Right forelimb (tissue), 1 donor: ENCODE results near the gene AFDN.
A peak's percentile ranks its signal among the peaks of the same experiment; 100 is the strongest.

ENCODE experiments used
- DNase-seq: peaks from one replicate; pipeline ENCODE4 v3.0.0-alpha.2; 2018

AFDN gene

DNA sequence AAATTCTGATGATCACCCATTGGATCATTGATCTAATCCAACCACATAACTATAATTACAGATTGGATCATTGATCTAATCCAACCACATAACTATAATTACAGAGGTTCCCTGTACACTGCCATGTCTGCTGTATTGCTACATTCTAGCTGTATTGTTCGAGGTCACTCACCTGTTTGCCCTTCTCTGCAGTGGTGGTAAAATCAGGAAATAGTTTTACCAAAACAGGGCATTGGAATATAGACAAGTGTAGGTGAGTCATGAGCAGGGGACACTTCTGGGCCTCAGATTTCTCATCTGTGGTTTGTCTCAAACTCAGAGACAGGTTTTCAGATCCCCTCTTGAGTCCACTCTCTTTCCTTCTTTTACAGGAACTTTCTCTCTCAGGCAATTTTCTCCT lies 9.0 kb upstream of the AFDN start:
- DNase-seq, result no peak

DNA sequence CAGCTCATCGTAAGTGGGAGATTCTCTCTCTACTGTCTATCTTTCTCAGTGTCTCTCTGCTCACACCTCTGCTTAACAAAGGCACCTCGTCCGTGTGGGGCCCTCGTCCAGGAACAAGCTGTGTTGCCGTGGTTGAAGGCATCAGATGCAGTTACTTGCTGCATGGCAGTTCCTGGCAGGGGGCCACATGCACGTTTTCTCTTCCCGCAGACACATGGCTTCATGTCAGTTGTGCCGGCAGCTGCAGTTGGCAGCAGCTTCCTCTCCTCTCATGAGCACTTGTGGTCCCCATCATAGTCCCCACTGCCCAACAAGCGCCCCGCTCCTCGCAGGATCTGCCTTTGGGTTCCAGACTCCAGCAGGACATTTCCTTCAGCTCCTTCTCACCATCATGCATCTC lies 7.1 kb upstream of the AFDN start:
- DNase-seq, result no peak

GRCh38 chr6:167820681-167821080 lies 6.0 kb upstream of the AFDN start:
- DNase-seq, result no peak

- no peak for DNase-seq
Observed at GRCh38 chr6:167824591-167825331, 1.9 kb upstream of the AFDN start.

- DNase-seq, result peak; percentile 63
Observed at GRCh38 chr6:167825332-167826229, 1.1 kb upstream of the AFDN start.

DNA sequence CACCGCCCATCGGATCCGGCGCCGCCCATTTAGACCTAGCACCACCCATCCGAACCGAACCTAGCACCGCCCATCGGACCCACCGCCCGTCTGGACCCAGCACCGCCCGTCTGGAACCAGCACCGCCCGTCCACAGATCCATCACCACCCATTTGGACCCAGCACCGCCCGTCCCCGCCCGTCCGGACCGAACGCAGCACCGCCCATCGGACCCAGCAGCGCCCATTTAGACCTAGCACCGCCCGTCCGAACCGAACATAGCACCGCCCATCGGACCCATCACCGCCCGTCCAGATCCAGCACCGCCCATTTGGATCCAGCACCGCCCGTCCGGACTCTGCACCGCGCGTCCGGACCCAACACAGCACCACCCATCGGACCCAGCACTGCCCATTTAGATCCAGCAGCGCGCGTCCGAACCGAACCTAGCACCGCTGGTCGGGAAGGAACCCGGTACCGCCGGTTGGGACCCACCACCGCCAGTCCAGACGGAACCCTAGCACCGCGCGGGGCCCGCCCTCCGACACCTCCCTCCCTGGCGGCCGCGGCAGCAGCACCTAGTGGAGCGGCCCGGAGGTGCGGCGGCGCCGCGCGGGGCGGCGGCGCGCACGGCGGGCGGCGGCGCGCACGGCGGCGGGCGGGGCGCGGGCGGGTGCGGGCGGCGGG lies 348 bp upstream of the AFDN start:
- DNase-seq, result peak; percentile 77

GRCh38 chr6:167827583-167828324 lies 1.0 kb downstream of the AFDN start:
- DNase-seq, result peak; percentile 72

DNA sequence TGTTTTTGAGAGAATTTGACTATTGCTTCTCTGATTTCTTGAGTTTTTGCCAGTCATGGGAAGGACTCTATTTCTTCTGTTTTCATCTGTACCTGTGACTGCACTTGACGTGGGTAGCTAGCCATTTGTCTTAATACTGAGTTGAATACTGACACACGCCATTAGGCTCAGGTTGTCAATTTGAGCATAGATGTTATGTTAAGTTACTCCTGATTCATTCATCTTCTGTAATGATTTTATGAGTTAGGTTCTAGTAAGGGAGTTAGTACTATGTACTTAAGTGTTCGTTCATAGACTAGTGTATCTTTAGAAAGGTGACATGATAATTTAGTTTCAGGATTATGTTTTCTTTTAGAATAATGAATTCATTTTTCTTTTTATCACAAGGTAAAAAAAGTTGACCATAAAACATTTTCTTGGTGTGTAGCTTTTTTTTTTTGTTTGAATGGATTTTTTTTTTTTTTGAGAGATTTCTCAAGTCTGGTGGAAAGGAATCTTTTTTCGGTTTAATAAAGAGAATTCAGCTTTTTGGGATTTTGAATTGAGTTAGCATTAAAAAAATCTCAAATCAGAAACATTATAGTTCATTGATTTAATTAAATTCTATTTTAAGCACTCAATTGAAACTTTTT lies 1.7 kb downstream of the AFDN start:
- no peak for DNase-seq

GRCh38 chr6:167829513-167829912 lies 2.8 kb downstream of the AFDN start:
- no peak for DNase-seq

DNA sequence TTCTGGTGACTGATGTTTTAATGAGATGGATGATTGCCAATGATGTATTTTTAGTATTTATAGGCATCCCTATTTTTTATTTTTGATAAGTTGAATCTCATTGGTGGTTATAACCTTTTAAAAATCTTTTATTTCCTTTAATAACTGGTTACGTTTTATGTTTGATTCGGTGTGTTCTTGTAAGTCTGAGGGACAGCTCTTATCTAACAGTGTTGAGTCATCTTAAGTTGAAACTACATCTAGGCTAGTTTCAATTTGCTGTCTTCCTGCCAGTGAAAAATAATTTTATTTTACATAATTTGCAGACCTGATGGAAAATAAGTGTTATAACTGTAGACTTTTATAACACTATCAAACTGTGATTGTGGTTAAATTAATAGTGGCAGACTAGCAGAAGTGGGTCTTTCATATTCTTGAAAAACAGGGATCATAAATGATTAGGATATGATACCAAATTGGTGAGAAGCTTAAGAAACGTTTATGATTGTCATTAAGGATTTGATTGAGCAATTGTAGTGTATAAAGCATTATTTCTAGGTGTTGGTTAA lies 4.6 kb downstream of the AFDN start:
- DNase-seq, result no peak

DNA sequence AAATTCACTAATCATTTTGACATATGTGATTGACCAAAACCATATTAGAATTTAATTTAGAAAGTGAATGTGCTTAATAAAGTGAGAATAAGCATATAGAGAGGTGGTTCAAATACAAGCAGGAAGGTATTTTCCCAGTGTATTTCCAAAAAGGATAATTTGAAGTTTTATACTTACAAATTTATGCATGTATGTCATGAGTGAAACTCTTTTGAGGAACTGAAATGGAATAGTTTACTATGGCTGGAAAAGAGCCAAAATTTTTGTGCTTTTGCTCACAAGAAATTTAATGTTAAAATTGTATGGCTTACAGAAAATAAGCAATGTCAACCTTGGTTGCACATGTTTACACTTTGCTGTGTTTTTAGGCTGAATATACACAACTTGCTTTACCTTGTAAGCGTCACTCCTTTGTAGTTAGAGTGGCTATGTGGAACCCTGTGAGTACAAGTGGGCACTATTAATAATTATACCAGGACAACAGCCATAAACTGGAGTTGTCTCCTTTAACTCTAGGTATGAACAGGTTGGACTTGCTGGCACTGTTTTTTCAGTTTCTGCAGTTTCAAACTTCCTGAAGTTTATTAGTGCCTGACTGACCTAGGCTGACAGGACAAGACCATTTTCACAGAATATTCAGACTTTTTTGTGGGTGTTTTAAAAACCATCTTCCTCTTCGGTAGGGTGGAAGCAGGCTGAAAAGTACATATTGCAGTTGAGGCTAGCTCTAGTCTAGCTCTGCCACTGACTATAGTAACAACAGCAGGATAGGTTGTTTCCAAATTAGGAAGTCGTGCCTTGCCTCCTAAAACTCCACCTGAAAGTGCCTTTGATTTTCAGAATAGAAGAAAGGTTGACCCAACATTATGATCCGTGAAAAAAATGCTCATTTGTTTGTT lies 6.0 kb downstream of the AFDN start:
- no peak for DNase-seq

GRCh38 chr6:167833396-167833763 lies 6.7 kb downstream of the AFDN start:
- no peak for DNase-seq

- no peak for DNase-seq
Observed at GRCh38 chr6:167835260-167835659, 8.5 kb downstream of the AFDN start.

- DNase-seq, result no peak
Observed at GRCh38 chr6:167836721-167837120, 10.0 kb downstream of the AFDN start.

- DNase-seq, result no peak
Observed at GRCh38 chr6:167838207-167838748, 11.6 kb downstream of the AFDN start.

DNA sequence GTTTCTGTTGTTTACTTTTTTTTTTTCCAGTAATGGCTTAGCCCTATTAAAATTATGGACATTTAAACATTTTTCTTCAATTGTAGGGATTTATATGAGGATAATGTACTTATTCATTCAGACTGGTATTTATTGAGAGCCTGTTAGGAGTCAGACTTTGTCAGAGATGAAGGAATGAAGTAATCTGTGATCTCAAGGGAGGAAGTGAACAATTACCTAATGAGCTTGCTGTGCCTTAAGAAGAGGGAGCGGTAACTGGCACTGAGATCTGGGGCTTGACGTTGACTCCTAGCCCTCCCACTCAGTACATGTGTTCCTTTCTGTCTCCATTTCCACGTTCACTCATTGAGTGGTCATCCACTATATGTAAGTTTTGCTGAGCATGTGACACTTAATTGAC lies 12.6 kb downstream of the AFDN start:
- DNase-seq, result no peak

DNA sequence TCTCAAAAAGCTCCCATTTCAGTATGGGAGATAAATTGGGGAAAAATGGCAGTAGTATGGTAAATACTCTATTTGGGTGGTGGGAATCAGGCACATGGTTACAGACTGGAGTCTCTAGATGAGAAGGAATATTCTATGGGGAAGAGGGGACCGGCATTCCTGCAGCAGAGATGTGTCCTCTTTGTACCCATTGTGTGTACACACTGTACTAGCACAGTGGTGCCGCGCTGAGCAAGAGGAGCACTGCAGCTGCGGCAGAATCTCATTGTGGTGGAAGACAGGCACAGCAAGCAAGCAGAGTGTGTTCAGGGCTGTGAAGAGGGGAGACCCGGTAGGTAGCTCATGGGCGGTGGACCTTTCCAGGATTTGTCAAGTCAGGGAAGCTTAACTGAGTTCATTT lies 13.0 kb downstream of the AFDN start:
- no peak for DNase-seq

DNA sequence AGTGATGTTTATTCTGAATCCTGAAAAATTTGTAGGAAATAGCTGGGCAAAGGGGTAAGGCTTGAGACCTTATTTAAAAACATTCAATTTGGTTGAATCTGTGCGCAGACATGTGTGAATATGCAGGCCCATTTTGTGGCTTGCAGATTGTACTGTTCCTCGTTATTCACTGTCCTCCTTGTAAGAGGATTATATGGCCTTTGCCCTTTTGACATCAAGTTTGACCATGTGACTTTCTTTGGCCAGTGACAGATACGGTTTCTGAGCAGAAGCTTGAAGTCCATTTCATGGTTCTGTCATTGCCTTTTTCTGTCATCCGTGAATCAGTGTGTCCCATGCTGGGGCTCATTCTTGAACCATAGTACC lies 13.4 kb downstream of the AFDN start:
- no peak for DNase-seq

- no peak for DNase-seq
Observed at GRCh38 chr6:167840526-167841179, 13.9 kb downstream of the AFDN start.

DNA sequence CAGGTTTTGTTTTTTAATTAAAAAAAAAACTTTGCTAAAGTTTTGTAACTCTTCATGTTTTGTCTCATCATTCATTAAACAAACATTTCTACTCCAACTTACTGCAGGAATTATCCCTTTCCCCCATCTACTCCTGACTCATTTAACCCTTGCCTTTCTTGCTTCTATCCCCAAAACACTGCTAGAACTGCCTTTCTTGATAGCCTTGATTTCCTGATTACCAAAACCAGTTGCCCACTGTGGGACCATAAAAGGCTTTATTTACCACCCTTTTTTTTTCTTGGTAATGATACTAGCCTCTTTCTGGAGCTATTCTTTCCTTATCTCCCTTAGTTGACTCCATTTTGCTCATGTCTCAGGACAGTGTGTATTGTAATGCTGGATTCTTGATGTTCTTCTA lies 15.3 kb downstream of the AFDN start:
- no peak for DNase-seq
